ENCODE data around the gene CPS1. TPM values are rescaled to one million over a fixed set of nuclear protein-coding genes. Genes with fewer than 3 reads are reported as not detected.

CPS1 gene
- polyA plus RNA-seq, 6 donors from 2014 or later: not detected

DNA sequence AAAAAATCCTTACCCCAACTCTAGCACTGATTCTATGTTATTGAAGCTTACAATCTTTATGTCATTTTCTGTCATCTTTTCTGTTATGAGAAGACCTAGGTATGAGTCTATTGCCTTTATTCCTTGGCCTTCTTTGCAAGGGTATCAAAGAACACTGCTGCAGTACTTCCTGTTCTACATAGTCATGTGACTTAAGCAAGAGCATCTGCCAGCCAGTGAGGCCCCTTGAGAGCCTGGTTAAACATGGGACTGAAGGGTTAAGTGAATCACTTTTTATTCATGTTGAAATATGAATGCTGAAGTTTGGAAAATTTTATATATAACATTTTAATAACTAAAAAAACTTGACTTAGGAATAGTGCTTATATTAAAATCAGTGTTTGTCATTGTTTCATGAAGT is 844 bp upstream of the CPS1 start:
- peaks cover 14 to 21% (median 15%) of the 10 kb centered on the region in 3 donors for H3K27me3 Mint-ChIP-seq
- no peaks in the 10 kb centered on the region for H3K36me3 Mint-ChIP-seq
- no peak for ATAC-seq (ENCODE audit: low read depth in 2 of 2)
- no peak overlapping the region for H3K4me3 Mint-ChIP-seq
- no peak overlapping the region for H3K27ac Mint-ChIP-seq
- no peaks in the 10 kb centered on the region for H3K9me3 Mint-ChIP-seq
- no peaks in the 10 kb centered on the region for H3K4me1 Mint-ChIP-seq
- no peak for DNase-seq

DNA sequence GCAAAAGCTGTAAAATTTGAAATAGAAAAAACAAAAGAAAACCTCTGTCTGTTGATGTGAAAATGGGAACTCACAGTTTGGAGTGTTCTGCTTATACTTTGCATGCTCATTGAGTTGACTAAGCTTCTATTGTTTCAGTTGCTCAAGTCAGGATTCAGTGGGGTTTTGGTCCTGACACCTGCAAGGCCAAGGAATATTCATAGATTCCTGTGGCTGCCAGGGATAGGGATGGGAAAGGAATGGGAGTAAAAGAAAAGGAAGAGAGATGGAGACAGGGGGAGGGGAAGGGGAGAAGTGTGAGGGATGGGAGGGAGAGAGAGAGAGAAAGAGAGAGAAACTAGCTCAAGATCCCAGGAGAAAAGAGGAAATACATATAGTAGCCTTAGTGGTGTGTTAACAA is 1.3 kb downstream of the CPS1 start:
- DNase-seq: no peak
- no peaks in the 10 kb centered on the region for H3K4me1 Mint-ChIP-seq
- no peaks in the 10 kb centered on the region for H3K36me3 Mint-ChIP-seq
- peak overlapping the region in 1 of 6 donors; percentile 17 for H3K27ac Mint-ChIP-seq
- H3K4me3 Mint-ChIP-seq: no peak overlapping the region
- no peaks in the 10 kb centered on the region for H3K9me3 Mint-ChIP-seq
- no peak for ATAC-seq (ENCODE audit: low read depth in 2 of 2)
- peaks cover 0 to 13% (median 6%) of the 10 kb centered on the region in 3 donors for H3K27me3 Mint-ChIP-seq

DNA sequence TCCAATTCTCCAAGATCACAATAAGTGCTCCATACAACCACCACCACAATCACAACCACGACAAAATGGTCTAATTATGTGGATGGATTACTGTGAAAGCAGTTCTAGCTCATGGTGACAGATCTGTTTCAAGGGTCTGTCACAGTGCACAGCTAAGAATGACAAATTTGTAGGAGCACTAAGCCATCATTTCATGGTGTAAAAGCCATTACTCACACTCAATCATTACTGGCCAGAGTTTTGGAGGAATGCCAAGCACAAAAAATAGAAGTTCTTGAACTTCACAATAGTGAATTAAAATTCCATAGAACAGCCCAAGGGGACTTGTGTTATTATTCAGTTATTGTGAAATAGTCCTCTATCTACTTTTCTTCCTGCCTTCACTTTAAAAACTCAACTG is 2.3 kb downstream of the CPS1 start:
- DNase-seq (no peak), ATAC-seq (ENCODE audit: low read depth in 2 of 2) (no peak)
- Mint-ChIP-seq H3K27me3 (peaks cover 0 to 13% (median 6%) of the 10 kb centered on the region in 3 donors), H3K4me3 (no peak overlapping the region), H3K36me3 (no peaks in the 10 kb centered on the region), H3K27ac (no peak overlapping the region), H3K9me3 (no peaks in the 10 kb centered on the region), H3K4me1 (no peaks in the 10 kb centered on the region)

DNA sequence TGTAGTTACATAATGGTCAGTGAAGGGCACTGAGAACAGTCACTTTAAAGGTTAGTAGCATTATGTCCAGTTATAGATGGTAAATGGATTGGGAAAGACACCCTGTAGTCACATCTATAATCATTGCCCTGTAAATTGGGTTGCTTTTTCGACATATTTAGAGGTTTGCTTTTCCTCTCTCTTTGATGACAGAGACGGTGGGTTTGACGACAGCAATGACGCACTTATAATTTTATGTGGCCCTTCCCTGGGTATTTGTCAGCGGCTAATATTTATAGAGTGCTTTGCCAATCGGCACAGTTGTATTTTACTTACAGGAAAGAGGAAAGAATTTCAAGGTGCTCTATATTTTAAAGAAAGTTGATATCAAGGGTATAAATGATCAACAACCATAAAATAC is 2.8 kb downstream of the CPS1 start:
- H3K27ac Mint-ChIP-seq: no peak overlapping the region
- no peak overlapping the region for H3K4me3 Mint-ChIP-seq
- no peak for ATAC-seq (ENCODE audit: low read depth in 2 of 2)
- H3K9me3 Mint-ChIP-seq: no peaks in the 10 kb centered on the region
- H3K36me3 Mint-ChIP-seq: no peaks in the 10 kb centered on the region
- no peak for DNase-seq
- H3K27me3 Mint-ChIP-seq: peaks cover 0 to 13% (median 6%) of the 10 kb centered on the region in 3 donors
- no peaks in the 10 kb centered on the region for H3K4me1 Mint-ChIP-seq

DNA sequence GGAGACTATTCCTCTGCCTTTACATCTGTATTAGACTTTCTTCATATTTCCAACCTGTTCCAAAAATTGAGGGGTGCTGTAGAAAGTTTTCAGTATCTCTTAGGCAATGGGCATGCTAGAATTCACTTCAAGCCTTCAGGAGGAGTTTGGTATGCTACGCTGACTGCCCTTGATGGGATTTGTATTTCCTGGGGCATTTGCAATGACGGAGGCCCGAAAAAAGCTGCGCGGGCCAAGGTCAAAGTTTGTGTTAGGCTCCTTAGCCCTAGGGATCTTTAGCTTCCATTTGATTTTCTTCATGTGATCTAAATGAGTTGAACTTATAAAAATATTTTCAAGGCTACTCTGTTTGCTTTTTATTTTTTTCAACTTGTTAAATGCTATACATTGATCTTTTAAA is 5.1 kb downstream of the CPS1 start:
- Mint-ChIP-seq H3K27me3 (peaks cover 0 to 9% (median 0%) of the 10 kb centered on the region in 3 donors), H3K27ac (no peak overlapping the region), H3K4me3 (no peak overlapping the region), H3K9me3 (no peaks in the 10 kb centered on the region), H3K36me3 (no peaks in the 10 kb centered on the region), H3K4me1 (no peaks in the 10 kb centered on the region)
- ATAC-seq (ENCODE audit: low read depth in 2 of 2) (no peak), DNase-seq (no peak)

DNA sequence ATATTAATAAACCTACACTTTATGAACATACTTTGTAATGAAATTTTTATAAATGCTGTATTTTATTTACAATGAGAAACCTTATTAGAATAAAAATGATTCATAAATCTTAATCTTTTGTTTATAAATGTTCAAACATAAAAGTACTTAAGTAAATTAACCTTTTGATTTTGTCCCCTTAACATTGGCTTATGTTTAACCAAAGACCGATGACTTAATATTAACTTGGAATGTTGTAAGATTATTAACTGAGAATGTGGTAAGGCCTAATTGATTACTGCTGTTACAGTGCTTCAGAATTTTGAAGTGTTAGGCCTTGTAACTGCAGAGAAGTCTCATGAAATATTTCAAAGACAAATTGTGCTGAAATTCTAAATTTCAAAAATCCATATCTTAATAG is 5.7 kb downstream of the CPS1 start:
- DNase-seq (no peak), ATAC-seq (ENCODE audit: low read depth in 2 of 2) (no peak)
- Mint-ChIP-seq H3K36me3 (no peaks in the 10 kb centered on the region), H3K27ac (no peak overlapping the region), H3K4me1 (no peaks in the 10 kb centered on the region), H3K4me3 (no peak overlapping the region), H3K27me3 (peaks cover 0 to 12% (median 0%) of the 10 kb centered on the region in 3 donors), H3K9me3 (no peaks in the 10 kb centered on the region)

DNA sequence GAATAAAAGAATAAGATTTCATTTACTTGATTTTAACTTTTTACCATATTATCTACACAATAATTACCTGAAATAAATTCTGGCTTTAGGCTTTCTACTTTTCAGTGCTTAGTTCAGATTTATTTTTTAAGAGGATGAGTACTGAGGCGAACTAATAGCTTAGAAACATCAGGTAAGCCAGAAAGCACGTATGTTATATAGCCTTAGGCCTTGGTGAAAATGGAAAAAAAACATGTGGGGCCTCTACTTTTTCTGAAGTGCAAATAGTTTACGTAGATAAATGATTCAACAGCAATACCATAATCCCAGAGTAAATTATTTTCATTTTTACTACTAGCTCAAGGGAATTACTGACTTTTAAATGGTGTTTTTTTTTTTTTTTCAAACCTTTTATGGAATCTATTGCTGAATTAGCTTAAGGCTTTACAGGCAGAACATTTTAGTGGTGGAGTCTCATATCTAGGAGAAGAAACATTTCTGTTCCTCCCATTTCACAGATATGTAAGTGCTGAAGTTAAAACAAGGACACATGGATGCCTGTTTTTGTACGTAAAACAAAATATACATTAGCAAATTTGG is 6.2 kb downstream of the CPS1 start:
- DNase-seq (no peak), ATAC-seq (ENCODE audit: low read depth in 2 of 2) (no peak)
- Mint-ChIP-seq H3K27me3 (peaks cover 0 to 11% (median 0%) of the 10 kb centered on the region in 3 donors), H3K9me3 (no peaks in the 10 kb centered on the region), H3K4me3 (no peak overlapping the region), H3K36me3 (no peaks in the 10 kb centered on the region), H3K4me1 (no peaks in the 10 kb centered on the region), H3K27ac (no peak overlapping the region)

DNA sequence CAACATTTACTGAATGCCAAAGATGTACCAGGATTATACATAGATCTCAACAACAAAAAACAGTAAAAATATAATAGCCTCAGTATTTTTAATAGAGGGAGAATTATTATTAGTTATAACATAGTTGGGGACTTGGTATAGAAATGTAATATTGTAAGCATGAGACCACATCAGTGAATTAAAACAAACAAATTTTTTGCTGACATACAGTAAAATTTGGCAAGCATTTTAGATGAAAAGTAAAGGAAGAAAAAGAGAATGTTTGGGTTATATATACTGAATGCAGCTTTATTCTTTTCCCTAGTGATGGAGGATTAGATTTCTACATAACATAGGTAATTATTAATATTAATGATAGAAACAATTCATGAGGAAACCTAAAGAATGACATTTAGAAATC is 10.9 kb downstream of the CPS1 start:
- Mint-ChIP-seq H3K27me3 (peaks cover 0 to 15% (median 10%) of the 10 kb centered on the region in 3 donors), H3K4me3 (no peak overlapping the region), H3K36me3 (no peaks in the 10 kb centered on the region), H3K4me1 (no peaks in the 10 kb centered on the region), H3K27ac (no peak overlapping the region), H3K9me3 (no peaks in the 10 kb centered on the region)
- no peak for ATAC-seq (ENCODE audit: low read depth in 2 of 2)
- no peak for DNase-seq

DNA sequence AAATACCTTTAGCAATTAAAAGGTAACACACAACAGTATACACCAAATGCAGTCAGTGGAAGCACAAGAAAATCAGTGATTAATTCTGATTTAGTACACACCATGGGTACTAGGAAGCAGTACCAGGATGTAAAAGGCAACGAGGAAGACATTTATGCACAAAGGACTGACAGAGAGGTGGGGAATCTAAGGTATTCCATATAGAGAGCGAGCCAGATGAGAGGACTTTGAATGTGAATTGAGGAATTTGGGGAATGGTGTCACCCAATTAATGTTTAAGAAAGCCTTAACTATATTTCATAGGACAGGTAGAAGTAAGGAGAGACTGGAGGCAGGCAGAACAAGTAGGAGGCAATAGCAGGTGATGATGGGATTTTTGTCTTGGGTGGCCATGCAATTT is 11.7 kb downstream of the CPS1 start:
- no peak for ATAC-seq (ENCODE audit: low read depth in 2 of 2)
- Mint-ChIP-seq H3K4me3 (no peak overlapping the region), H3K4me1 (no peaks in the 10 kb centered on the region), H3K27ac (no peak overlapping the region), H3K9me3 (no peaks in the 10 kb centered on the region), H3K27me3 (peaks cover 0 to 15% (median 10%) of the 10 kb centered on the region in 3 donors), H3K36me3 (no peaks in the 10 kb centered on the region)
- no peak for DNase-seq

DNA sequence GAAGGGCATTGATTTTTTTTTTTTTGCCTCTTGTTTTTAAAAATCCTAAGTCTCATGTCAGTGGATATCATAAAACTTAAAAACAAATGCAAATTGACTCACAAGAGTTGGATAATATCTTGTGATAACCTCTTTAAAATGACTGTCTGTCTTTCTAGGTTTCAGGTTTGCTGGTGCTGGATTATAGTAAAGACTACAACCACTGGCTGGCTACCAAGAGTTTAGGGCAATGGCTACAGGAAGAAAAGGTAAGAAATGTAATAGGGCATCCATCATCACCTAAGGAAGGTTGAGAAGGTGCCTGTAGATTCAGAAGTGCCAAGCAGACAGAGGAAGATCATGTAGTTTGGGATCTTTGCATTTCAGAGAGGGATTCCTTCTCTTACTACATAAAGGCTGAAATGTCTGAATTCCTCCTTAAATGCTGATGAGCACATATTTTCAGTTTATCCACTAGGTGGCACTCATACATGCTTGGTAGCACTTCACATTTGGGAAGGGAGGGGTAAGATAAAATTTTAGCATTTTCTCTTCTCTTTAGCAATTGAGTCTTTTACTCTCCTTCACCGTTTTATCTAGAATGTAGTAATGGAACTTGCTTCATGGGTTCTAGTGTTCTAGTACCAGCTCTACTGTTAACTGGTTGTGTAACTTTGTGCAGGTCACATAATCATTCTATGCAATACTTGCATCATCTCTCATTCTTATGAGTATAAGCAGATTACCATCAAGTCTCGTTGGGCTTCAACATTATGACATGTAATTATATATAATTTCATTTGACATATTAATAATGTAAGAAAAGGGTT is 21.1 kb downstream of the CPS1 start:
- DNase-seq (peak; percentile 8), ATAC-seq (ENCODE audit: low read depth in 2 of 2) (peak; percentile 35 to 57)
- Mint-ChIP-seq H3K36me3 (no peaks in the 10 kb centered on the region), H3K9me3 (no peaks in the 10 kb centered on the region), H3K27ac (no peak overlapping the region), H3K27me3 (peaks cover 0 to 5% (median 5%) of the 10 kb centered on the region in 3 donors), H3K4me1 (no peaks in the 10 kb centered on the region), H3K4me3 (no peak overlapping the region)

DNA sequence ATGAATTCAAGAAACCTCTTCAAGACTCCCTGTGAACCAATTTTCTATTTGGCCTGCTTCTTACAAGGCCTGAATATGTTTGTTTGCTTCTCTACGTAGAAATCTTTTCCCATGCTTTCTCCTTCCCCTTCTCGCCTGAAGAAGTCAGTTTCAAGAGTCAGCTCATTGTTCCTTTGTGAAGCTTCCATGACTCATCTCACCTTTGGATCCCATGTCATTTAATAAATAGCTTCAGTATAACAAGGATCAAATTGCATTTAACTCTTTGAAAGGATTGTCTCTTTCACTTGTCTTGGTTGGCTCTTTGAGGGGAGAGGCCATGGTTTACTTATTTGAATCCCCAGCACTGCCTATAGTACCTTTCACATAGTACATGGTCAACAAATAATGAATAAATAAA is 28.4 kb downstream of the CPS1 start:
- H3K27ac Mint-ChIP-seq: no peak overlapping the region
- H3K4me3 Mint-ChIP-seq: no peak overlapping the region
- H3K36me3 Mint-ChIP-seq: no peaks in the 10 kb centered on the region
- ATAC-seq (ENCODE audit: low read depth in 2 of 2) (no peak), DNase-seq (no peak)
- no peaks in the 10 kb centered on the region for H3K4me1 Mint-ChIP-seq
- peaks cover 0 to 3% (median 0%) of the 10 kb centered on the region in 3 donors for H3K27me3 Mint-ChIP-seq
- H3K9me3 Mint-ChIP-seq: no peaks in the 10 kb centered on the region

DNA sequence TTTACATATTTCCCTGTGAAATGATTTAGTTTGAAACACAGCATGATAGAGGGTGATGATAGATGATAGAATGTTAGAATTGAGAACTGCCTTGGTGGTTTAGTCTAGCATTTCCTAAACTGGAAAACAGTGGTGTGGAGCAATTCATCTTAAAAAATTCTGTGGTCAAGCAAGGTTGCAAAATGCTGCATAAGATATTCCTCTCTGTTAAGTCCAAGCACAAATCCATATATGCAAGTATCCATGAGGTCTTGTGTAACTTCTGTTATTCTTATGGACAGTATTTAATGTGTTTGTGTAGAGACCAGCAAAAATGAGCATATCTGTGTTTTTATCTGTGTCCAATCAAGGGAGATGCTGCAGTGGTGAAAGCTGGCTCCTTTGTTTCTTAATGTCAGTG is 30.0 kb downstream of the CPS1 start:
- no peak for ATAC-seq (ENCODE audit: low read depth in 2 of 2)
- H3K4me3 Mint-ChIP-seq: no peak overlapping the region

DNA sequence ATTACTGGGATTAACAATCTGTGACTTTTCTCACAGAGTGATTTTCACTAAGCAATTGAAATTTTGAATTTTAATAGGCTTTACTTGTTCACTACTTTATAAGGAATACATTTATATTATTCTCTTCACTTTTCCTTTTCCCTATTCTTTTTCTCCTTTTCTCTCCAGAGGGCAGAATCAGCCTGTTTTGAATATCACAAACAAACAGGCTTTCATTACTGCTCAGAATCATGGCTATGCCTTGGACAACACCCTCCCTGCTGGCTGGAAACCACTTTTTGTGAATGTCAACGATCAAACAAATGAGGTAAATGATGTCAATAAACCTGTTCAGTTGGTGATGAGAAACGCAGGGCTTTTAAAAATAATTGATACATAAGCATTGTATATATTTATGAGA is 35.3 kb downstream of the CPS1 start:
- H3K27me3 Mint-ChIP-seq: peaks cover 0 to 3% (median 0%) of the 10 kb centered on the region in 3 donors

More for the DNA sequence above, 30.0 kb downstream of the CPS1 start:
- Mint-ChIP-seq H3K27me3 (peaks cover 0 to 3% (median 0%) of the 10 kb centered on the region in 3 donors), H3K36me3 (no peaks in the 10 kb centered on the region), H3K9me3 (no peaks in the 10 kb centered on the region), H3K27ac (no peak overlapping the region), H3K4me1 (no peaks in the 10 kb centered on the region)
- DNase-seq: no peak

DNA sequence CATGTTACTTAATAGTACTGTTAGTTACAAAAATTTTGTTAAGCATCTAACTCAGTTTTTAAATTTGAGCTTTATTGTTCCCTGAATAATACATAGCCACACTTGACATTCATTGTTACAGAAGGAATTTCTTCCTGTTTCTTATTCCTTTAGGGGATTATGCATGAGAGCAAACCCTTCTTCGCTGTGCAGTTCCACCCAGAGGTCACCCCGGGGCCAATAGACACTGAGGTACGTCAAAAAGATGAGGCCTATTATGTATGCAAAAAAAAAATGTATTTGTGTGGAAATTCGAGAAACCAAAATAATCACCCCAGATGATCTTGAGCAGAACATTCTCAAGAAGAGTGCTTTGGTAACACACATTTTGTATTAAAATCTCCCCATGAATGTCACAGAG is 36.3 kb downstream of the CPS1 start:
- Mint-ChIP-seq H3K27ac (peak overlapping the region in 1 of 6 donors; percentile 24), H3K4me3 (no peak overlapping the region), H3K27me3 (peaks cover 0 to 3% (median 0%) of the 10 kb centered on the region in 3 donors), H3K9me3 (peaks cover 0 to 3% (median under 1%) of the 10 kb centered on the region in 7 donors), H3K36me3 (peaks cover 0 to under 1% of the 10 kb centered on the region in 2 donors), H3K4me1 (no peaks in the 10 kb centered on the region)
- DNase-seq (no peak), ATAC-seq (ENCODE audit: low read depth in 2 of 2) (no peak)

More for the DNA sequence above, 35.3 kb downstream of the CPS1 start:
- Mint-ChIP-seq H3K9me3 (no peaks in the 10 kb centered on the region), H3K27ac (no peak overlapping the region), H3K4me3 (no peak overlapping the region), H3K4me1 (no peaks in the 10 kb centered on the region), H3K36me3 (no peaks in the 10 kb centered on the region)
- DNase-seq (no peak), ATAC-seq (ENCODE audit: low read depth in 2 of 2) (no peak)

Measured in naive B cell (primary cell).